Midbrain (tissue), 1 donor: ENCODE measurements around the gene NUP98.
"Not testable (repeated sequence)": the region's sequence is repeated elsewhere in the genome, so short reads cannot be mapped to it uniquely, and the experiment has no call there.

ENCODE experiments used
- DNase-seq: peaks from one replicate; lab custom pipeline; 2025; lab: John Stamatoyannopoulos, UW

The NUP98 gene

GRCh38 chr11:3669742-3670183, 127.6 kb downstream of the NUP98 start:
- DNase-seq: no peak

DNA sequence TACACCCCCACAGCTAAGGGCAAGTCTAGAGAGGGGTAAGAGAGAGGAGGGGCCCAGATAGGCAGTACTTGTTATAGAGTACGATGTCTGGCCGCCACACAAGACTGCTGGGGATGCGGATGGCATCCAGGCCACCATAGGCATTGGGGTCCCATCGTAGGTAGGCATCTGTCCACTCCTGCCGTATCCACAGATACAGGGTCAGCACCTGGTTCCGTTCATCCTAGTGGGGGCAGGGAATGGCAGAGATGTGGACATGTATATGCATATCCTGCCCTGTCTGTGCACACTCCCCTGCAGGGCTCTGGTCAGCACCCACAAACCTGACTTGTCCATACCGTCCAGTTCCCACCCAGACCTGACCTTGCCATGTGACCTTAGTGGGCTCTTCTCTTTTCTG, 128.2 kb downstream of the NUP98 start:
- no peak for DNase-seq

DNA sequence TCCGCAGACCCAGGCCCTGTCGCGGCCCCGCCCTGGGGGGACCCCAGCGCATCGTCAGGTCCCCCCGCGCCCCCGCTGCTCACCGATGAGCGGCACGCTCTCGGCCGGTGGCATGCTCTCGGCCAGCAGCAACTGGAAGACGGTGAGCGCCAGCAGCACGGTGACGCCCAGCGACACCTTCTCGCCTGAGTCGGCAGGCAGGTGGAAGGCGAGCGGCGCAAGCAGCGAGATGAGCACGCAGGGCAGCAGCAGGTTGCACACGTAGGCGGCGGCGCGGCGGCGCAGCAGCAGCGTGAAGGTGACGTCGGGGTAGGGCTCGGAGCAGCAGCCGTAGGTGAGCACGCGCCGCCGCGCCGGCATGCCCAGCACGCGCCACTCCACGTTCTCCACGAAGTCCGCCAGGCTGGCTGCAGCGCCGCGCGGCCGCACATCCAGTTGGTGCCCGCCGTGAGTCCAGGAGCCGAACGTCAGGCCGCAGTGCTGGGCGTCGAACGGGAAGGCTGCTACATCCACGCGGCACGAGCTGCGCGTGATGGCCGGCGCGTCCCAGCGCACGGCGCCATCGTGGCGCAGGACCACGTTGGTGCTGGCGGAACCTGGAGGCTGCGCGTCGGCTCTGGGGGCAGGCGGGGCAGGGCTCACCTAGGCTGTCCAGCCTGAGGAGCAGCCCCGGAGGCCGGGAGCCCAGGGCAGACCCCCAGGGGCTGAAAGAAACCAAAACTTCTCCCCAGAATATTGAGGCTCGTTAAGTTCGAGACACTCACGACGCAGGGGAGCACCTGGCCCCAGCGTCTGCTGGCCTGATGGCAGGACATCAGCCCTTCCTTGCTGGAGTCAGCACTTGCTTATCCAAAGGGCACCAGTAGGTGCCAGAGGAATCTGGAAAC, 130.0 kb downstream of the NUP98 start:
- DNase-seq: no peak

DNA sequence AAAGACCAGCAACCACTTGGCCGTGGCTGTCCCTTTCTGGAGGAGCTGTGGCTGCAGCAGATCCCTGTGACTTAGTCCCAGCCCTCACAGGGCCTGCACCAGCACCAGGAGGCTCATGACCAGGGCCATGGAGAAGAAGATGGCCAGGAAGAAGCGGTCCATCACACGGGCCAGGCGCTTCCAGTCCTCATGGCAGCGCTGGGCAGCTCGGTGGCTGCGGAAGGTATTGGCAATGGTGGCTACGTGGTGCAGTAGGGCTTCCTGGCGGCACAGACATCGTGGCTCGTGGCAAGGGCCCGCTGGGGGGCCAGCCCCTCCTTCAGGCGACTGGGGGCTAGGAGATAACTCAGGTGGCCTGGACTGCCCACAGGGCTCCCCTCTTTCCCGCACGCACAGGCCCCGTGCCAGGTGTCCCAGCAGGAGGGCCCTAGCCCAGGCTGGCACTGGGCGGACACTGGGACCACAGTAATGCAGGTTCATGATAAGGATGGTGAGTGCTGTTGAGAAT, 131.3 kb downstream of the NUP98 start:
- DNase-seq: no peak

DNA sequence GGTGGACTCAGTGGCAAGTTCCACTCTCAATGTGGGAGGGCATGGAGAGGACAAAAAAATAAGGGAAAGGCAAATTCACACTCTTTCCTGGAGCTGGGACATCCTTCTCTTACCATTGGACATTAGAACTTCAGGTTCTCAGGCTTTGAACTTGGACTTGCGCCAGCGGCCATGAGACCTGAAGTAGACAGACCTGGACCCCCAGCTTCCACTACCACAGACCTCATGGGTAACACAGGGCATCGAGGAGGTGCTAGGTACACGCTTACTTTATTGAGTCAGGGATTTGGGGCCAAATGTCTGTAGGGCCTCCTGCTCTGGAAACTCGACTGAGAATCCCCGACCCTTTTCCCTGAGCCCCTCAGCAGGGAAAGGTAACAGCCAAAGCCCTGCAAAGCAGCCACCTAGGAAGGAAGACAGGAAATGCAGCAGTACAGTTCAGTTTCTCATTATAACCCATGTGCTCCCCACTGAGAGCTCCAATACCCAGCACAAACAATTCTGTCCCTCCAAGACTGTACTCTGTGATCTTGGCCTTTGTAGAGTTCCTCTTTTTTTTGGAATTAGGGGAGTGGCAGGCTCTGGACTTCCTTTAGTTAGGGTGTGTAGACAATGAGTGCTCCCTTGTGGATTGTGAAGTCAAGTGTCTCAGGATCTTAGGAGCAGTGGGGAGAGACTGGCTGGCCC, 131.9 kb downstream of the NUP98 start:
- no peak for DNase-seq

DNA sequence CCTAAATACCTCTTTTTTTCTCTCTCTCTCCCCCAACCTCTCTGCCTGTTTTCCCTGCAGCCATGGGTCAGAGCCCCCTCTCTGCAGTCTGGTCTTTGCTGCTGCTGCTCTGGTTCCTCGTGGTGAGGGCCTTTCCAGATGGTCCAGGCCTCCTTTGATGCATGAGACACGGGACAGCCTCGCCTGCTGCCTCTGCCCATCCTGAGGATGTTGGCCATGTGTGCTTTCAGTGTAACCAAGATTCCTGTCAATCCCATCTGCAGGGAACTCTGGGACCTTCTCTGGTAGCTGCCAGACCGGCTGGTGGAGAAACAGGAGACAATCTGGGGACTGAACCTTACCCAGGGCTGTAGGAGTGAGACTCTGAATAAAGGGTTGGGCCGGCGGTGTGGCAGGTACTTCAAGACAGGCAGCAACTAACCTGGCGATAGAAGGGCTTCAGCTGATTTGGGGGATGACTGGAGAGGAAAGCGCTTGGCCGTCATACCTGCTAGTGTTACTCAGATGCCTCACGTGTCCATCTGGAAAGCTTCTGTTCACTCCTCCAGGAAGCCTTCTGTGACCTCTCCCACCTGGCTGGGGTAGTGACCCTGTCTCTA, 133.2 kb downstream of the NUP98 start:
- DNase-seq: no peak

GRCh38 chr11:3662856-3663255, 134.5 kb downstream of the NUP98 start:
- no peak for DNase-seq

DNA sequence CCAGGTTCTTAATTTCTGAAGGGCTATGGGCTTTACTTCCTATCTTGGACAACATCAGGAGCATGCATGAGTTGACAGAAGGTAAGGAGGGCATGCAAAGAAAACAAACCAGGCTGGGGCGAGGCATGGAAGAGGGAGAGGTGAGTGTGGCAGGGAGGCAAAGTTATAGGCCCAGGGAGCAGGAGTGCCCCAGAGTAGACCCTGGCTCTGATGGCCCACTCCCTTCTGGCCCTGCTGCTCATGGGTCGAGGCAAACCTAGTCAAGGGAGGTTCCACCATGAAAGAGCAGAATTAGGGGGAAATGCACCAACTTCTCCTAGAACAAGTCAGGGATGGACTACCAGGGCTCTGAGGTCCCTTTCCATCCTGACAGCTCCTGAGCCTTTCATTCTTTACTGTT, 136.4 kb downstream of the NUP98 start:
- no peak for DNase-seq

DNA sequence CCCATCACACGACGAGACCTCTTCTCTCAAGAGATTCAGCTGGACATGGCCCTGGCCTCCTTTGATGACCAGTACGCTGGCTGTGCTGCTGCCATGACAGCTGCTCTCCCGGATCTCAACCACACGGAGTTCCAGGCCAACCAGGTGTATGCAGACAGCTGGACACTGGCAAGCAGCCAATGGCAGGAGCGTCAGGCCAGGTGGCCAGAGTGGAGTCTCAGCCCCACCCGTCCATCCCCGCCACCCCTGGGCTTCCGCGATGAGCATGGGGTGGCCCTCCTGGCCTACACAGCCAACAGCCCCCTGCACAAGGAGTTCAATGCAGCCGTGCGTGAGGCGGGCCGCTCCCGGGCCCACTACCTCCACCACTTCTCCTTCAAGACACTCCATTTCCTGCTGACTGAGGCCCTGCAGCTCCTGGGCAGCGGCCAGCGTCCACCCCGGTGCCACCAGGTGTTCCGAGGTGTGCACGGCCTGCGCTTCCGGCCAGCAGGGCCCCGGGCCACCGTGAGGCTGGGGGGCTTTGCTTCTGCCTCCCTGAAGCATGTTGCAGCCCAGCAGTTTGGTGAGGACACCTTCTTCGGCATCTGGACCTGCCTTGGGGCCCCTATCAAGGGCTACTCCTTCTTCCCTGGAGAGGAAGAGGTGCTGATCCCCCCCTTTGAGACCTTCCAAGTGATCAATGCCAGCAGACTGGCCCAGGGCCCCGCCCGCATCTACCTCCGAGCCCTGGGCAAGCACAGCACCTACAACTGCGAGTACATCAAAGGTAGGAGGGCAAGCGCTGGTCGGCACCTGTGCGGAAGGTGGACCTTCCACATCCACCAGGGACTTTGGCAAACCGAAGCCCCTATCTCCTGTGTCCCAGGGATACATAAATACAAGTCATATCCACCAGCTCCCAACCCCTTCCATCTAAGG, 137.5 kb downstream of the NUP98 start:
- no peak for DNase-seq

GRCh38 chr11:3658252-3658651, 139.1 kb downstream of the NUP98 start:
- DNase-seq: no peak

DNA sequence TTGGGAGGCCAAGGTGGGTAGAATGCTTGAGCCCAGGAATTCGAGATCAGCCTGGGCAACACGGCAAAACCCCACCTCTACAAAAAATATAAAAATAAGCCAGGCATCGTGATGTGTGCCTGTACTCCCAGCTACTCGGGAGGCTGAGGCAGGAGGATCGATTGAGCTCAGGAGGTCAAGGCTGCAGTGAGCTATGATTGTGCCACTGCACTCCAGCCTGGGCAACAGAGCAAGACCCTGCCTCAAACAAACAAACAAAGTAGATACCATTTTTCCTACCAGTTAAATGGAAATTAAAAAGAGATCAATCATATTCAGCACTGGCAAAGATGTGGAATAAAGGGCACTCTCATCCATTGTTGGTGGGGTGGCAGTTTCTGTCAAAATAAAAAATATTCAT, 140.0 kb downstream of the NUP98 start:
- DNase-seq: not testable (repeated sequence)

DNA sequence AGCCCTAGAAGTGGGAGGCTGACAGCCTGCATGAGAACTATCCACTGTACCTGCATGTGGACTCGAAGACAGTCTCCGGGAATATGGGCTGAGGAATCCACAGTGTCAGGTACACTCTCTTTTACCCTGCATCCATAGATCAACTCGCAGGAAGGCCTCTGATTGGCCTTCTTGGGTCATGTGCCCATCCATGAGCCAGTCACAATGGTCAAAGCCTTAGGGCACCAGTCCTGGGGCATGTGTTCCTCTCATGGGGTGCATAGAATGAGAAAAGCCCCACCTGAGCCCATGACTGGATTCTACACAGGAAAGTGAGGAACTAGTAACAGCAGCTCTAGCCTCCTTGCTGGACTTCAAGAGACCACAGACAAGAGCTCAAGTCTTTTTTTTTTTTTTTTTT, 141.8 kb downstream of the NUP98 start:
- no peak for DNase-seq

DNA sequence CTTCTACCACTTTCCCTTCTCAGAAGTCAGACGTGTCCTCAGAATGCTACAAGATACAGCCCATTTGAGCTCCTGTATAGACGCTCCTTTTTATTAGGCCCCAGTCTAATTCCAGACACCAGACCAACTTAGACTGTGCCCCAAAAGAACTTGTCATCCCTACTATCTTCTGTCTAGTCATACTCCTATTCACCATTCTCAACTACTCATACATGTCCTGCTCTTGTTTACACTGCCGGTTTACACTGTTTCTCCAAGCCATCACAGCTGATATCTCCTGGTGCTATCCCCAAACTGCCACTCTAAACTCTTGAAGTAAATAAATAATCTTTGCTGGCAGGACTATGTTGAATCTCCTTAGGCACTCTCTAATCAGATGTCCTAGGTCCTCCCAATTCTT, 144.8 kb downstream of the NUP98 start:
- not testable (repeated sequence) for DNase-seq

GRCh38 chr11:3649374-3649773, 148.0 kb downstream of the NUP98 start:
- not testable (repeated sequence) for DNase-seq

GRCh38 chr11:3648843-3649242, 148.5 kb downstream of the NUP98 start:
- not testable (repeated sequence) for DNase-seq

- DNase-seq: no peak
Observed at GRCh38 chr11:3645552-3645951, 151.8 kb downstream of the NUP98 start.

GRCh38 chr11:3644817-3645235, 152.5 kb downstream of the NUP98 start, which contains the start of gene ART1:
Gene ART1, plus strand, starts transcription at chr11:3645128. Its CDS starts 14,086 bp downstream, at chr11:3659214.
- no peak for DNase-seq

DNA sequence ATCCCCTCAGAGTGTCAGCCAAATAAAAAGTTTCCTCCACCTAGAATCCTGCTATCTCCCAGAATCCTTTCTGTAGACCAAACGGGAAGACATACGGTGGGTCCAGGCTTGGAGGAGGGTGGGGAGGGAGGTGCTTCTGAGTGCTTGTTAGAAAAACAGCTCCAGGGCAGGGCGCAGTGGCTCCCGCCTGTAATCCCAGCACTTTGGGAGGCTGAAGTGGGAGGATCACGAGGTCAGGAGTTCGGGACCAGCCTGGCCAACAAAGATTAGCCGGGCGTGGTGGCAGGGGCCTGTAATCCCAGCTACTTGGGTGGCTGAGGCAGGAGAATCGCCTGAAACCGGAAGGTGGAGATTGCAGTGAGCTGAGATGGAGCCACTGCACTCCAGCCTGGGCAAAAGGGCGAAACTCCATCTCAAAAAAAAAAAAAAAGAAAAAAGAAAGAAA, 154.2 kb downstream of the NUP98 start:
- not testable (repeated sequence) for DNase-seq

DNA sequence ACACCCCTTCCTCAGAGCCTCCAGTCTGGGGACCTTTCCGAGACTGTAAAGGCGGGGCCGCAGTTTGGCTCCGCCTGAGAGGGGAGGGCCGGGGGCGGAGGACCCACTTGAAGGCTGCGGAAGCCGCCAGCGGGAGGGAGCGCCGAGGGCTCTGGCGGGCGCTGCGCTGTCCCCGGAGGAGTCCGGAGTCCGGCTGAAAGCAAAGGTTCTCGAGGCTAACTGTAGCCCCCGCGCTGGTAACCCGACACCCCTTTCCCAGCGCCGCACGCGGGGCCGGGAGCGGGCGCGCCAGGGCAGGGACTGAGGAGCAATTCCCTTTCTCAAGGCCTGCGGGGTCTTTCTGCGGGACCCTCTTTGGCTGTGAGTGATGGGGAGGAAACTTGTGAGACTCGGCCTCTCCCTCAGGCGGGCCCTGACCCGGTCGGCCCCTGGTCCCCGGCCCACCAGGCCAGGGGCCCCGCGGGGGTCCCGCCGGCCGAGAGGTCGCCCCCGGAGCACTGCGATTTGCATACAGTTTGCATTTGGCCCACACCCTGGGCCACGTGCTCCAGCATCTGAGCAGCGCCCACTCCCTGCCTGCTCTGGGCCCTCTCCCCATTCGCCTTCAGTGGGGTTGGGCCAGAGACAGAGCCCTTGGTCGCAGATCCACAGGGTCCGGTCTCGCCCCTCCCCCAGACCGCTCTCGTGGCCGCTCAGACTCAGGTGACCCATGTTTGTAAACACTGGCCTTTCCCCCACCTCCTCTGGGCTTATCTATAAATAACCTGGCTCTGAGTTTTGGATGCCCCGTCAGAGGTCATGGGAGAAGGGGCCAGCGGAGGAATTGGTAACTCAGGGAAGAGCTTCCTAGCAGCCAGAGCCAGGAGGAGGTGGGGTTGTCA, 155.0 kb downstream of the NUP98 start:
- peak; percentile 7 for DNase-seq

DNA sequence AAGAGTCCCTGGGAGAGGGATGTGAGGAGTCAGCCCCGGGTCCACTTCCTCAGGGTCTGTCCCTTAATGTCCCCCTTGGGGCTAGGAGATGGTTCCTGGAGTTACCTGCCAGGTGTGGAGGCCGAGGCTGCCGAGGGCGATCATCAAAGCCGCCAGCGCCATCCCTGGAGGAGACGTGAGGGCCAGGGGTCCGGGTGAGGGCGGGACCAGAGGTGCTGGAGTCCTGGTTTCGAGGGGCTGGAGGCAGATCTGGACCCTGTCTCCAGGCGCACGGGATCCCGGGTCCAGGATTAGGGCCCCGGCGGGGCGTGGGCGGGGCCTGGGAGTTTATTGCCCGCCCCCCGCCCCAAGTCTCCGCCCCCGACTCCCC, 155.7 kb downstream of the NUP98 start, which contains the start of gene ART5:
TSS of gene ART5 (minus strand) at position 292 of the 370 bp plus-strand sequence. CDS start at position 162, 130 bp downstream.
- no peak for DNase-seq
